GM19372 (cell line): ENCODE results near the gene PIF1.

ENCODE experiments used
- ATAC-seq: cut with Tn5 transposase; IDR thresholded peaks from one replicate; pipeline ENCODE4 v1.9.1; 2021; ENCODE audit warnings: mild to moderate bottlenecking, low read depth, moderate library complexity; ENCODE audit not compliant: unreplicated experiment

Gene PIF1

DNA sequence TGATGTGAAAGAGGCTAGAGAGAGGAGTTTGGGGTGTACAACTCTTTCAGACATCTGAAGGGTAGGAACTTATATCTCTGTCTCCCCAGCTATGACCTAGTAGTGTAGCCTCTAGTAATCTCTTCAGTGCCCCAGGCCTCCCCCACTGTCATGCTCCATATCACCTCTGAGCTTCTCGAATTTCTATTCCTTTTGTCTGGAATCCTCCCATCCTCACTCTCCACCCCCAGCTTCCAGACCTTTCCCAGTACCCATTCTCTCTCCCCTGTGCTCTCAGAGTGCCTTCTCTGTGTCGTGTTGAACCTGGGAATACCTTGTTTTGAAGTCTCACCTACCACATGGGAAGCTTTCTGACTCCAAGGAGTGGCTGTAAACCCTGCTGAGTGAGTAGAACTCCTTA, 46.4 kb downstream of the PIF1 start:
- ATAC-seq: no peak

DNA sequence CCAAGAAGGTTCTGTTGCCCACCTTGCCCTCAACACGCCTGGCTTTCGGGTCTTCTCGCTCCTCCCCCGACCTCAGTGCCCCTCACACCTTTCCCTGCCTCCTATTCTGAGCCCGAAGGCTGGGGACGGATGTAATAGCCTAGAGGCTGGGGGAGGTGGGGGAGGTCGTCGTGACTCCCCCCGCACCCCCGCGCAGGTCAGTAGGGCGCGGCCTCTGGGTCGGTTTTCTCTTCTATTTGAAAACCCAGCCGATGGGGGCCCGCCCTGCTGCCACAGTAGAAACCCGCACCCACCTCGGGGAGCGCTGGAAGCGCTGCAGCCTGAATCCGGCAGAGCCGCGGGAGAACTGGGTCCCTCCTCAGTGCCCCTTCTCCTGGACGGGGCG, 49.1 kb downstream of the PIF1 start:
- no peak for ATAC-seq

DNA sequence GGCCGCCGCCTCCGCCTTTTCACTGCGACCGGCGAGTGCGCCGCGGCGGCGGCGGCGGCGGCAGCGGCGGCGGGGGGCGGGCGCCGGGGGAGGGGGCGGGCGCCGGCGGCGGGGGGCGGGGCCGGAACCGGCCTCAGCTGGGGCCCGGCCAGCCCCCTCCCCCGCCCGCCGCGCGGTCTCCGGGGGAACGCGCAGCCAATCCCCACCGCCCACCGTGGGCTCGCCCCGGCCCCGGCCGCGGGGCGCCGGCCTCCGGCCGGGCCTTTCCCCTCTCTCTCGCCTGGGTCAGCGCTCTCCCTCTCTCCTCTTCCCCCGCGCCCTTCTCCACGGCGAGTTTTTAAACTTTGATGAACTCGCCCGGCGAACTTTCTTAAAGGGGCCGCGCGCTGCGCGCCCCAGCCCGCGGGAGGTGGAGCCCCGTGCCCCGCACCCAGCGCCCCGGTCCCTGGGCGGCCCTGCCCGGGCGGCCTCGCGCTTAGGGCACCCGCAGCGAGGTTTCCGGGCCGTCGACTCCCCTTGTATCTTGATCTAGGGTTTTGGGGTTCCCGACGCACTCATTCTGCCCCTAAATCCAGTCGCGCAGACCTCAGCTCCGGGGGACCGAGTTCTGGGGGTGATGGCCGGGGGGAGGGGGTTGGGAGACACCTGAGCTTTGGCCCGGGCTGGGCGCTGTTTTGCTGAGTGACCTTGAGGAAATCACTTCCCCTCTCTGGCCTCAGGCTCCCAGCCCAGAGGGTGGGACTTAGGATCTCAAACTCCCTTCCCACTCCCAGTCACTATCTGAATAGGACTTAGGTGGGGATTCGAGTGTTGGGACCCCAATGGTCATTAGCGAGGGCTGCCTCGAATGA, 49.7 kb downstream of the PIF1 start, which contains the start of gene RBPMS2:
RBPMS2 (minus strand) TSS at position 39 of the 851 bp plus-strand sequence. CDS start 270 bp downstream, outside the sequence.
- ATAC-seq: no peak

DNA sequence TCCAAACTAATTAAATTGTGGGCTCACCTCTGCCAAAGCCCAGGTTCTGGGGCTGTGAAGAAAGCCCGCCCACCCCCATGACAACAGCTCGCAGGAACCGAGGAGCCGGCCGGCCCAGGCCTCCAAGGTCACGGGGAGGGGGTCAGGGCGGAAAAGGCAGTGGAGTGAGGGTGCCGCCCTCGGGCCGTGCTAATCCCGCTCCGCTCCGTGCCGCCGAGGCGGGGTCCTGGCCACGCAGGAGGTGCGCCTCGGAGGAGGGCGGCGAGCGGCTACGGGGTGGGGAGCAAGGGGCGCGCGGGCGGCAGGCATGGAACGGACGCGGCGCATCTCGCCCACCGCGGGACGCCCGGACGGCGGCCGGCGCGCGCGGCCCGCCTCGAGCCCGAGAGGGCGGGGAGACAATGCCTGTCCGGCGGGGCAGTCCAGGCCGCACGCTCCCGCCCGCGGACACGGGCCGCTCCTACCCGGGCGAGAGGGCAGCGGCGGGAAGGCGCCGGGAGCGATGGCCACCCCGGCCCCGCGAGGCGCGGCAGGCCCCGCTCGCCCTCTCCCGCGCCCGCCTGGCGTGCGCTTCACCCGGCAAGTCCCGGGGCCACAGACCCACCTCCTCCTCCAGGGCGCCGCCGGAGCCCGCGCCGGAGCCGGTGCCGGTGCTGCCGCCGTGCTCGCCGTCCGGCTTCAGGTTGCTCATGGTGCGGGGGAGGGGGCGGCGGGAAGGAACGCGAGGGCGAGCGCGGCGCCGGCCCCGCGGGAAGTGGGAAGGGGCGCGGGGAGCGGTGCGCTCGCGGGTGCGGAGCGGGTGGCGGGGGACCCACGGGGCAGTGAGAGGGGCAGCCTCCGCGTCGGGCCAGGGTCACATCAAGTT, 50.6 kb downstream of the PIF1 start:
- no peak for ATAC-seq

DNA sequence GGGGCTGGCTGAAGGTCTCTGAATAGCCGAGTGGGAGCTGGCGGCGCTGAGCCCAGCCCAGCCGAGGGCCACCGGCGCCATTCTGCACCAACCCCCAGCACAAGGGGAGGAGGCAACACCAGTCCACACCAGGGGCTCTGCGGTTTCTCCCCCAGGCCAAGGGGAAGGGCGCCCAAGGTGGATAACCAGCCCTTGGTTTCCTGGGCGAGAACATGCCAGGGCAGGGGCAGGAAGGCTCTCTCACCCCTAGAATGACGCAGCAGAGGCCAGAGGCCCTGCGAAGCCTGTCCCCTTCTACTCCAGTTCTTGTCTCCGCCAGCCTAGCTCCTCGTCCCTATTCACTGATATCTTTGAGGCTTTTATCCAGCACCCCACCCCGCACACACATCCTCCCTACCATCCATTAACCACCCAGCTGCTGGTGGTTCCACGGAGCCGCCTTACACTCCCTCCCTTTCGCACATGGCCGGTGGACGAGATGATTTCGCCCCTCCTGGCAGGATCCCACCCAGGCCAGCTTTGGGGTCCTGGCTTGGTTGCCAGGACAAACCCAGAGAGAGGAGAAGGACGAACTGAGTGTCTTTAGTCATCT, 51.3 kb downstream of the PIF1 start:
- no peak for ATAC-seq

DNA sequence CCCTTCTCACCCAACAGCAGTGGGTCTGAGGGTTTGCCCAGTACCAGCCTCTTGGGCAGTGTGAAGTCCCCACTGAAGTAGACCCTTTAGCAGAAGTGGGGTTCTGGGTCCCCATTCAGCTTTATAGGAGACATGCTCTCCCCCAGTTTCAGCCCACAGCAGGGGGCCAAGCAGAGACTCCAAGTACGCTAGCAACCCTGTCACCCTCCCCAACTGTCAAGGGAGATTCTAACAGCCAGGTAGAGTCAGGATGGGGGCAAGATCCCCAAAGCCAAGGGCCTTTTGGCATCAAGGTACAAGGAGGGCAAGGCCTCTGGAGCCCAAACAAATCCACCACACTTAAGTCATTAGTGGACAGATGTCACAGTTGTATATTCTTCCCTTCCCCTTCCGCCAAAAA, 51.8 kb downstream of the PIF1 start:
- no peak for ATAC-seq

DNA sequence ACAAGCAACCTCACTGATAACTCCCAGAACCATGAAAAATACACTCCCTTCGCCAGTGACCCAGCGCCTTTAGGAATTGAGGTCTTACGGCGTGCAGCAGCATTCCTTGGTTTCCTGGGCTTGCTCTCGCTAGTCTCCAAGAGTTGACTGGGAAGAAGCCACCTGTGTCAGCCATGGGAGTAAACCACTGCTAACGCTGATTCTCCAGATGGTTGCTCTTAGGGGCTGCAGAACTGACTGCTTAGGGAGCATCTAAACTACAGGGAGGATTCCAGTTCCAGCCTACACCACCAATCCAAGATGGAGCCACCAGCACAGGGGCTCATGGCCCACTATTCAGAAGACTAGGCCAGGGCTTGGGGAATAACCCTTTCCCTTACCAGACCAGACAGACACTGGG, 52.5 kb downstream of the PIF1 start:
- no peak for ATAC-seq

DNA sequence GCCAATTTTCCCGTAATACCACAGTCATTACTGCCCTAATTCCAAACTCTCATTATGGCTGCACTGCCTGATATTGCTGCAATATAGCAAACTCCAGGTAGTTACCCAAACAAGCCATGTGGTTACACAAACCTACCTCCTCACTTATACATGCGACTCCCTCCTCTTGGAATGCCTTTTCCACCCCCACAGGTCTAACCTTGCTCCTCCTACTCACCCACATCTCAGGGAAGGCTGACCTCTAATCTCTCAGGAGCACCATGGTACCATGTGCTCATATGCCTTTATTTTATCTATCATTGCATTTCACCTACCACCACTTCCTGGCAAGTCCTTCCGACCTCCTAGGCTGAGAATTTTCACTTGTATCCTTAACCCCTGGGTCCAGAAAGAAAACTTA, 53.0 kb downstream of the PIF1 start:
- ATAC-seq: no peak

DNA sequence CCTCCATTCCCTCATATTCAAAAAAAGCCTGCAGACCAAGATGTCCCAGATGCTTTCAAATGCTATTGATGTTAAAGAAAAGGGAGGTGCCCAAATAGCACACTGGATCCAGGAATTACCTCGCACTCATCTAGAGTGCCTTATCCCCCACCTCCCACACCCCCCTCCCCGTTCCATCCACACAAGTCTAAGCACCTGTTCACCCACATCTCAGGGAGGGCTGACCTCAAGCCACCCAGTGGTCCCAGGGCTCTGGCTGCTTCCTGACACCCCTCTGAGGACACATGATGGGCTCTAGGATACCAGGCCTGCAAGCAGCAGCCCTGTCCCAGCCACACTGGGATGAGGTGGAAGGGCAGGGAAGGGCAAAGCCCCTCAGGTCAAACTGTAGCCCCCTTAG, 54.8 kb downstream of the PIF1 start:
- no peak for ATAC-seq

DNA sequence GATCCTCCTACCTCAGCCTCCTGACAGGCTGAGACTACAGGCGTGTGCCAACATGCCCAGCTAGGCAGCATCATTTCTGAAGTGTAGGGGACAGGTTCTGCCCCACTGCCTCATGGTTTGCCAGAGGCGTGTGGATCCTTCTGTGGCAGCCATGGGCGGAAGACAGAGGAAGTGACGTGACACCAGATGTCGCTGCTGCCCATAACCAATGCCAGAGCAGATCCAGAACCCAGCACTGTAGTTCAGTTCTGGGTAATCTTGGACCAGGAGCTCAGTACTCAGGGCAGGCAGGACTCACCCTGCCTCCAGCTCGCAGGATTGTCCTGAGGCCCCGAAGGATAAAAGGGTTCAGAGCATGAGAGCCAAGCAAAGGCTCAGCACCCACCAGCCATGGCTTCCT, 58.2 kb downstream of the PIF1 start:
- no peak for ATAC-seq

DNA sequence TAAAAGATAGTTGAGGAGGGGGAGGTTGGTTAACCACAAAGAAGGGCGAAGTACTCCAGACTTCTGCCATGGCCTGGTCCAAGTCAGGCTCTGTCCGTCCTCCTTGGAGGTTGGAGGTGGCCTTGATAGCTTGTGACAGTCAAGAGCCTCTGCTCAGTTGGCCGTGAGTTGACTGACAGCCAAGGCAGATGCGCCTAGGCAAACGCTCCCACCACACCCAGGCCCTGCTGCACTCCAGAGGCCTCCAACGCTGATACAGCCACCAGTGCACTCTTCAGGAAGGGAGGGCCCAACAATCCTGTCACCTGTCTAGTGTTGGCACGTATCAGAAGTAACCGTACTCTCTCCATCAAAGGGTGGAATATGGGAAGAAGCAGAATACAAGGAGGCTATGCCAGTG, 59.4 kb downstream of the PIF1 start:
- ATAC-seq: no peak
